ENCODE measurements around the gene KCTD1. TPM values are rescaled to one million over a fixed set of nuclear protein-coding genes. Genes with fewer than 3 reads are reported as not detected.

The KCTD1 gene
- total and polyA plus RNA-seq, 10 of the 15 experiments (the other 5 are each of a cell fraction or from before 2014, with no cell fraction given), result 1.5 to 13.4 (median 5.5) TPM

DNA sequence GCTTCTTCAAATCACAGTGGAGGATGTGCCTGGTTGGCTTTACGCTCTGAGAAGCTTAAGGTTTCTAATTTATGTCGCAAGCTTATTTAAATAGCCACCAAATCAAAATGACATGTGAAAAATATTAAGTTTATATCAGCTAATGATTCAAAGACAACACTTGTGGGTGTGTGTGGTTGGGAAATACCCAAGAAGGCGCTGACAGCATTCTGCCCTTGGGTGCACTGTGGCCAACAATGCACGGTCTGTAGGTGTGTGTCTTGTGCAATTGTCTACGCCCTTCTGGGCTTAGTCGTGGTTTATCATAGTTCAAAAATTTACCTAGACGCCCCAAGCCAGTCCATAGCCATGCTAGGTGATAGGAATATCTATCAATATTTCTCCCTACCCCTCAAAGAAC is 60.9 kb downstream of the KCTD1 start (continued):
- TF ChIP-seq, protein P1, sequence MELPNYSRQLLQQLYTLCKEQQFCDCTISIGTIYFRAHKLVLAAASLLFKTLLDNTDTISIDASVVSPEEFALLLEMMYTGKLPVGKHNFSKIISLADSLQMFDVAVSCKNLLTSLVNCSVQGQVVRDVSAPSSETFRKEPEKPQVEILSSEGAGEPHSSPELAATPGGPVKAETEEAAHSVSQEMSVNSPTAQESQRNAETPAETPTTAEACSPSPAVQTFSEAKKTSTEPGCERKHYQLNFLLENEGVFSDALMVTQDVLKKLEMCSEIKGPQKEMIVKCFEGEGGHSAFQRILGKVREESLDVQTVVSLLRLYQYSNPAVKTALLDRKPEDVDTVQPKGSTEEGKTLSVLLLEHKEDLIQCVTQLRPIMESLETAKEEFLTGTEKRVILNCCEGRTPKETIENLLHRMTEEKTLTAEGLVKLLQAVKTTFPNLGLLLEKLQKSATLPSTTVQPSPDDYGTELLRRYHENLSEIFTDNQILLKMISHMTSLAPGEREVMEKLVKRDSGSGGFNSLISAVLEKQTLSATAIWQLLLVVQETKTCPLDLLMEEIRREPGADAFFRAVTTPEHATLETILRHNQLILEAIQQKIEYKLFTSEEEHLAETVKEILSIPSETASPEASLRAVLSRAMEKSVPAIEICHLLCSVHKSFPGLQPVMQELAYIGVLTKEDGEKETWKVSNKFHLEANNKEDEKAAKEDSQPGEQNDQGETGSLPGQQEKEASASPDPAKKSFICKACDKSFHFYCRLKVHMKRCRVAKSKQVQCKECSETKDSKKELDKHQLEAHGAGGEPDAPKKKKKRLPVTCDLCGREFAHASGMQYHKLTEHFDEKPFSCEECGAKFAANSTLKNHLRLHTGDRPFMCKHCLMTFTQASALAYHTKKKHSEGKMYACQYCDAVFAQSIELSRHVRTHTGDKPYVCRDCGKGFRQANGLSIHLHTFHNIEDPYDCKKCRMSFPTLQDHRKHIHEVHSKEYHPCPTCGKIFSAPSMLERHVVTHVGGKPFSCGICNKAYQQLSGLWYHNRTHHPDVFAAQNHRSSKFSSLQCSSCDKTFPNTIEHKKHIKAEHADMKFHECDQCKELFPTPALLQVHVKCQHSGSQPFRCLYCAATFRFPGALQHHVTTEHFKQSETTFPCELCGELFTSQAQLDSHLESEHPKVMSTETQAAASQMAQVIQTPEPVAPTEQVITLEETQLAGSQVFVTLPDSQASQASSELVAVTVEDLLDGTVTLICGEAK (IDR thresholded peaks at IDR 0.05; ENCODE audit: borderline replicate concordance), result no peak
- TF ChIP-seq SMAD5 (IDR thresholded peaks at IDR 0.05; ENCODE audit: low read depth), result no peak
- TF ChIP-seq ZNF384 (IDR thresholded peaks at IDR 0.05; ENCODE audit: borderline replicate concordance, low read depth, low read length), result no peak
- TF ChIP-seq, protein P2, sequence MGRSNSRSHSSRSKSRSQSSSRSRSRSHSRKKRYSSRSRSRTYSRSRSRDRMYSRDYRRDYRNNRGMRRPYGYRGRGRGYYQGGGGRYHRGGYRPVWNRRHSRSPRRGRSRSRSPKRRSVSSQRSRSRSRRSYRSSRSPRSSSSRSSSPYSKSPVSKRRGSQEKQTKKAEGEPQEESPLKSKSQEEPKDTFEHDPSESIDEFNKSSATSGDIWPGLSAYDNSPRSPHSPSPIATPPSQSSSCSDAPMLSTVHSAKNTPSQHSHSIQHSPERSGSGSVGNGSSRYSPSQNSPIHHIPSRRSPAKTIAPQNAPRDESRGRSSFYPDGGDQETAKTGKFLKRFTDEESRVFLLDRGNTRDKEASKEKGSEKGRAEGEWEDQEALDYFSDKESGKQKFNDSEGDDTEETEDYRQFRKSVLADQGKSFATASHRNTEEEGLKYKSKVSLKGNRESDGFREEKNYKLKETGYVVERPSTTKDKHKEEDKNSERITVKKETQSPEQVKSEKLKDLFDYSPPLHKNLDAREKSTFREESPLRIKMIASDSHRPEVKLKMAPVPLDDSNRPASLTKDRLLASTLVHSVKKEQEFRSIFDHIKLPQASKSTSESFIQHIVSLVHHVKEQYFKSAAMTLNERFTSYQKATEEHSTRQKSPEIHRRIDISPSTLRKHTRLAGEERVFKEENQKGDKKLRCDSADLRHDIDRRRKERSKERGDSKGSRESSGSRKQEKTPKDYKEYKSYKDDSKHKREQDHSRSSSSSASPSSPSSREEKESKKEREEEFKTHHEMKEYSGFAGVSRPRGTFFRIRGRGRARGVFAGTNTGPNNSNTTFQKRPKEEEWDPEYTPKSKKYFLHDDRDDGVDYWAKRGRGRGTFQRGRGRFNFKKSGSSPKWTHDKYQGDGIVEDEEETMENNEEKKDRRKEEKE (IDR thresholded peaks at IDR 0.05), result no peak

DNA sequence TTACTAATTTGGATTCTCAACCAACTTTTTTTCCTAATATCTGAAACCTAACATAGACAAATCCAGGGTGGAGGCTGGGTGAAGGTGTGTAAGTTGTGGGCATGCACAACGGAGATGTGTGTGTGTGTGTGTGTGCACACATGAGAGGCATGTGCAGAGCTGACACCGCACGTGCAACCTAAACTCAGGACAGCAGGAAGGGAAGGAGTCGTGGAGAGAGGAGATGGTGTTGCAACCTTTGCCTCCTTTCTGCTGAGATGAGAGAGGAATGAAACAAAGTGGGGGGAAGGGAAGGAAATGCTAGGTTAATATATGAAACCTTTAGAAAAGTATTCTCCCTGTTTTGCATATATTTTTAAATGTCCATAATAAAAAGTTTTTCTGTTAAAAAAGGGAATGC is 64.7 kb downstream of the KCTD1 start:
- H3K4me2 ChIP-seq (ENCODE audit: control insufficient read depth, insufficient read depth), result no peak overlapping the region
- H3K9me3 ChIP-seq (replicated peaks; ENCODE audit: control insufficient read depth, insufficient read depth, low read length), result no peaks in the 10 kb centered on the region
- SMC1A ChIA-PET (ENCODE audit: uncharacterized antibody, unreplicated experiment), result interaction anchor here (1.5 kb wide), 1 partner anchor 37 kb away, joined by 4 read pairs; no protein-coding TSS in a partner anchor
- intact Hi-C loops (cut with micrococcal nuclease; ENCODE audit: unreplicated experiment), result loop anchor here (5.0 kb wide), 1 partner anchor 64 kb away; the partner anchor contains the start of gene KCTD1
- no peaks in the 10 kb centered on the region for H3K4me1 ChIP-seq (ENCODE audit: control insufficient read depth, insufficient read depth, low read length)
- DNase-seq (ENCODE audit: low read depth, low spot score) (no peak), ATAC-seq (no peak), FAIRE-seq (no peak)
- in situ Hi-C loops (cut with MboI), result no loop called here
- POLR2A ChIA-PET, result no interaction called here
- CTCF ChIA-PET, result interaction anchor here (0.7 to 1.4 kb wide), 4 partner anchors 10 to 78 kb away, joined by 3 to 4 read pairs (median 4); no protein-coding TSS in a partner anchor
- H3K36me3 ChIP-seq (ENCODE audit: control insufficient read depth in 2 of 2, insufficient read depth in 2 of 2, low read length in 1 of 2), result no peaks in the 10 kb centered on the region
- BruUV-seq (replicated peaks), result no TSS peak
- H3K9ac ChIP-seq (ENCODE audit: control insufficient read depth, insufficient read depth, low read length), result no peak overlapping the region
- 74% methylated on average over 4 of the region's 4 CpGs for WGBS (ENCODE audit: insufficient coverage, insufficient replicate concordance, low lambda C conversion rate, missing lambda C conversion rate)
- no peak overlapping the region for H3K27ac ChIP-seq (ENCODE audit: control insufficient read depth, insufficient read depth)
- H3K27me3 ChIP-seq (replicated peaks in 1 of 2; ENCODE audit: control insufficient read depth in 2 of 2, insufficient read depth in 2 of 2, low read length in 1 of 2), result no peaks in the 10 kb centered on the region
- no peak overlapping the region for H2AFZ ChIP-seq (ENCODE audit: control insufficient read depth, low read depth, low read length)
- H3K4me3 ChIP-seq, result no peak overlapping the region
- H4K20me1 ChIP-seq (ENCODE audit: control insufficient read depth, insufficient read depth), result no peaks in the 10 kb centered on the region
- no peaks in the 10 kb centered on the region for H3K79me2 ChIP-seq (ENCODE audit: control insufficient read depth, insufficient read depth, low read length)
- RAD21 ChIA-PET (ENCODE audit: unreplicated experiment), result no interaction called here
- TF ChIP-seq DPF2 (IDR thresholded peaks at IDR 0.05) (no peak), STAT3 (IDR thresholded peaks at IDR 0.05; ENCODE audit: low read depth, low read length) (no peak), NR2F1 (conservative IDR thresholded peaks at IDR 0.05) (no peak), CBX5 (IDR thresholded peaks at IDR 0.05; ENCODE audit: low read depth) (no peak), ZNF384 (IDR thresholded peaks at IDR 0.05; ENCODE audit: borderline replicate concordance, low read depth, low read length) (no peak)
- TF ChIP-seq, protein P3, sequence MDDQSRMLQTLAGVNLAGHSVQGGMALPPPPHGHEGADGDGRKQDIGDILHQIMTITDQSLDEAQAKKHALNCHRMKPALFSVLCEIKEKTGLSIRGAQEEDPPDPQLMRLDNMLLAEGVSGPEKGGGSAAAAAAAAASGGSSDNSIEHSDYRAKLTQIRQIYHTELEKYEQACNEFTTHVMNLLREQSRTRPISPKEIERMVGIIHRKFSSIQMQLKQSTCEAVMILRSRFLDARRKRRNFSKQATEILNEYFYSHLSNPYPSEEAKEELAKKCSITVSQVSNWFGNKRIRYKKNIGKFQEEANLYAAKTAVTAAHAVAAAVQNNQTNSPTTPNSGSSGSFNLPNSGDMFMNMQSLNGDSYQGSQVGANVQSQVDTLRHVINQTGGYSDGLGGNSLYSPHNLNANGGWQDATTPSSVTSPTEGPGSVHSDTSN (IDR thresholded peaks at IDR 0.05; ENCODE audit: insufficient replicate concordance, low read depth, low read length), result no peak
- TF ChIP-seq, protein P4, sequence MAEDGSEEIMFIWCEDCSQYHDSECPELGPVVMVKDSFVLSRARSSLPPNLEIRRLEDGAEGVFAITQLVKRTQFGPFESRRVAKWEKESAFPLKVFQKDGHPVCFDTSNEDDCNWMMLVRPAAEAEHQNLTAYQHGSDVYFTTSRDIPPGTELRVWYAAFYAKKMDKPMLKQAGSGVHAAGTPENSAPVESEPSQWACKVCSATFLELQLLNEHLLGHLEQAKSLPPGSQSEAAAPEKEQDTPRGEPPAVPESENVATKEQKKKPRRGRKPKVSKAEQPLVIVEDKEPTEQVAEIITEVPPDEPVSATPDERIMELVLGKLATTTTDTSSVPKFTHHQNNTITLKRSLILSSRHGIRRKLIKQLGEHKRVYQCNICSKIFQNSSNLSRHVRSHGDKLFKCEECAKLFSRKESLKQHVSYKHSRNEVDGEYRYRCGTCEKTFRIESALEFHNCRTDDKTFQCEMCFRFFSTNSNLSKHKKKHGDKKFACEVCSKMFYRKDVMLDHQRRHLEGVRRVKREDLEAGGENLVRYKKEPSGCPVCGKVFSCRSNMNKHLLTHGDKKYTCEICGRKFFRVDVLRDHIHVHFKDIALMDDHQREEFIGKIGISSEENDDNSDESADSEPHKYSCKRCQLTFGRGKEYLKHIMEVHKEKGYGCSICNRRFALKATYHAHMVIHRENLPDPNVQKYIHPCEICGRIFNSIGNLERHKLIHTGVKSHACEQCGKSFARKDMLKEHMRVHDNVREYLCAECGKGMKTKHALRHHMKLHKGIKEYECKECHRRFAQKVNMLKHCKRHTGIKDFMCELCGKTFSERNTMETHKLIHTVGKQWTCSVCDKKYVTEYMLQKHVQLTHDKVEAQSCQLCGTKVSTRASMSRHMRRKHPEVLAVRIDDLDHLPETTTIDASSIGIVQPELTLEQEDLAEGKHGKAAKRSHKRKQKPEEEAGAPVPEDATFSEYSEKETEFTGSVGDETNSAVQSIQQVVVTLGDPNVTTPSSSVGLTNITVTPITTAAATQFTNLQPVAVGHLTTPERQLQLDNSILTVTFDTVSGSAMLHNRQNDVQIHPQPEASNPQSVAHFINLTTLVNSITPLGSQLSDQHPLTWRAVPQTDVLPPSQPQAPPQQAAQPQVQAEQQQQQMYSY (CRISPR knock-in tag; IDR thresholded peaks at IDR 0.05), result no peak
